Measurements from ENCODE around the gene PIGH.
"Not testable (repeated sequence)": the region's sequence is repeated elsewhere in the genome, so short reads cannot be mapped to it uniquely, and the experiment has no call there.

PIGH gene

DNA sequence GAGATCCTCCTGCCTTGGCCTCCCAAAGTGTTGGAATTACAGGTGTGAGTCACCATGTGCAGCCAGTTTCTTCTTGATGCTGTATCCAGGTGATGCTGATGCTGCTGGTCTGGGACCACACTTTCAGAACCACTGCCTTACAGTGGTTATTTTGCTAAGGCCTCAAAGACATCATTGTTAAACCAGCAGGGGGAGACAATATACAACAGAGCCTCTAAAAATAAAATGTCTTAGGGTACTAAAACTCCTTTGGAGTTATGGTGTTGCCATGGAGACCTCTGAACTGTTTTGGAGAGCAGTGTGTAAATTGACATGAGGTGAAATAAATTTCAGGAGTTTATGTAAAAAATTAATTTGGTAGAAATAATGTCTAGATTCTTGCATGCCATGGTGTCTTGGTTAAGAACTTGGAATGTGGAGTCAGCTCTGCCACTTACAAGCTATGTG lies 18.6 kb upstream of the PIGH start:
- no peak overlapping the region for H3K4me3 ChIP-seq (ENCODE audit: low read length)

DNA sequence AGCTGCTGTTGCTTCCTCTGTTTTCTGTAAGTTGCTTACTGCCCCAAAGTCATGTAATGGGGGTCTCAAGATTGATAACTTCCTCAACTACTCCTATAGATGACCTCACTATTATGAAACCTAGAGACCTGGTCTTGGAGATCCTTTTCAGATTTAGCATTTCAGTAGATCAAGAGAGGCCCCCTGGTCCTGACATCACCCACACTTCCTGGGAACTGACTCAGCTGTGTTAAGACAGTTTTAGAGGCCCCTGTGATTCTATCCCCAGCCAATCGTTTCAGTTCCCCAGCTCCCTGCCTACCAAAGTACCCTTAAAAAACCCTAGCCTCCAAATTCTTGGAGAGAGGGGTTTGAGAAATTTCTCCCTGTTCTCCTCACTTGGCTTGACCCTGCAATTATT lies 10.4 kb upstream of the PIGH start:
- H3K4me3 ChIP-seq (ENCODE audit: low read length) = no peak overlapping the region
- no peak for DNase-seq (ENCODE audit: low read depth, low spot score)

More for the DNA sequence above, 18.6 kb upstream of the PIGH start:
- peak; percentile 77 for DNase-seq (ENCODE audit: low read depth, low spot score)

DNA sequence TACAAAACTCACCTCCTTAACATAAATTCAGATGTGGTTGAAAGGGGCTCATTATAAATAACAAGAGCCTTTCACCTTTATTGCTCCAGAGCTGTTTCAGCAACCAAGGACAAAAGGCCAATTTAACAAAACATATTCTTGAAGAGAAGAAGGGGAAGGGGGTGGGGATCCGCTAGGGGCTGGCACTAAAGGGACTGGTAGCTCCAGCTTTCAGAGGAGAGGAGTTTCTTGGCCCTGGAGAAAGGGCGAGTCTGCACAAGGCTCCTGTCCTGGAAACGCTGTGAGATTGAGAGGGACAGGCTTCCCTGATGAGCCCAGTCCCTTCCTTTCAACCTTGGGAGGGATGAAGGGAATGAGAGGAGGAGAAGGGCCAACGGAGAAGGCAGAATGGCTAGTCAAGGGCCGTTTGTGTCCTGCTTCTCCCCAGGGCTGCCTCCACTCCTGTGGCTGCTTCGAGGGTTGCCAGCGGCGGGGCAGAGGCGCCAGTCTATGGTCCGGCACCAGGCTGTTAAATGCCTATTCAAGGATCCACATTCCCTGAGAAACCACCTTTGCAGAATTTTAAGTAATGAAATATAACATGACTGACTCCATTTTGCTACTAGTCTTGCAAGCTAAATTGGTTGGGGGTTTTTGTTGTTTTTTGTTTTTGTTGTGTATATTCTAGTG lies 9.7 kb upstream of the PIGH start:
- H3K4me3 ChIP-seq (ENCODE audit: low read length) = no peak overlapping the region
- DNase-seq (ENCODE audit: low read depth, low spot score) = no peak

DNA sequence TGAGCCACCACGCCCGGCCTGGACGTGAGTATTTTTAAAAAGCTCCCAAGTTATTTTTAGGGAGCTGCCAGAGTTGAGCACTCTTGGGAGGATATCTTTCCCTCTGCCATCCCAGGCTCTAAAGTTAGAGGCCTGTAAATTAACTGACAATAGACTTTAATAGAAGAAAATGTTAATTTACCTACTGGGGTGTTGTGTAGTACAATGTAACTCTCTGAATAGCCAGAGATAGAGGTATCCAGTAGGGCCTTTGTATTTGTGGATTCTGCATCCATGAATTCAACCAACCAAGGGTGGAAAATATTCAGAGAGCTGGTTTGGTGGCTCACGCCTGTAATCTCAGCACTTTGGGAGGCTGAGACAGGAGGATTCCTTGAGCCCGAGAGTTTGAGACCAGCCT lies 7.6 kb upstream of the PIGH start:
- no peak overlapping the region for H3K4me3 ChIP-seq (ENCODE audit: low read length)
- DNase-seq (ENCODE audit: low read depth, low spot score) = no peak

DNA sequence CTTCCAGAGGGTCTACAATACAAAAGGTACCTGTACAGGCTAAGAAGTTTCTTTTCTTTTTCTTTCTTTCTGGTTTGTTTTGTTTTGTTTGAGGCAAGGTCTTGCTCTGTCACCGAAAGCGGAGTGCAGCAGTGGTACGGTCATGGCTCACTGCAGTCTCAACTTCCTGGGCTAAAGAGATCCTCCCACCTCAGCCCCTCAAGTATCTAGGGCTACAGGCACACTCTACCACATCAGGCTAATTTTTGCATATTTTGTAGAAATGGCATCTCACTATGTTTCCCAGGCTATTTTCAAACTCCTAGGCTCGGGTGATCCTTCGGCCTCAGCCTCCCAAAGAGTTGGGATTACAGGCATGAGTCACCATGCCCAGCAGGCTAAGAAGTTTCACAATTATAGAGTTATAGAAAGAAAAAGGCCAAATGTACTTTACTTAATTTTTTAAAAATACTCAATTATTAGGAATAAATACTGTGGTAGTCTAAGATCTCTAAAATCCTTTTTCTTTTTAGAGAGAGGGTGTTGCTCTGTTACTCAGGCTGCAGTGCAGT lies 3.0 kb upstream of the PIGH start:
- no peak for DNase-seq (ENCODE audit: low read depth, low spot score)
- H3K4me3 ChIP-seq (ENCODE audit: low read length) = no peak overlapping the region

DNA sequence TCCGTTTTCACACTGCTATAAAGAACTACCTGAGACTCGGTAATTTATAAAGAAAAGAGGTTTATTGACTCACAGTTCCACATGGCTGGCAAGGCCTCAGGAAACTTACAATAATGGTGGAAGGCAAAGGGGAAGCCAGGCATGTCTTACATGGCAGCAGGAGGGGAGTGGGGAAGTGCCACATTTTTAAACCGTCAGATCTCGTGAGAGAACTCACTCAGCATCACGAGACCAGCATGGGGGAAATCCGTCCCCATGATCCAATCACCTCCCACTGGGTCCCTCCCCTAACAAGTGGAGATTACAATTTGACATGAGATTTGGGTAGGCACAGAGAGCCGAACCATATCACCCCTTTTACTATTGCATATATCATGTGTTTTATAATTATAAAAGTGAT lies 2.0 kb upstream of the PIGH start:
- no peak overlapping the region for H3K4me3 ChIP-seq (ENCODE audit: low read length)
- no peak for DNase-seq (ENCODE audit: low read depth, low spot score)

DNA sequence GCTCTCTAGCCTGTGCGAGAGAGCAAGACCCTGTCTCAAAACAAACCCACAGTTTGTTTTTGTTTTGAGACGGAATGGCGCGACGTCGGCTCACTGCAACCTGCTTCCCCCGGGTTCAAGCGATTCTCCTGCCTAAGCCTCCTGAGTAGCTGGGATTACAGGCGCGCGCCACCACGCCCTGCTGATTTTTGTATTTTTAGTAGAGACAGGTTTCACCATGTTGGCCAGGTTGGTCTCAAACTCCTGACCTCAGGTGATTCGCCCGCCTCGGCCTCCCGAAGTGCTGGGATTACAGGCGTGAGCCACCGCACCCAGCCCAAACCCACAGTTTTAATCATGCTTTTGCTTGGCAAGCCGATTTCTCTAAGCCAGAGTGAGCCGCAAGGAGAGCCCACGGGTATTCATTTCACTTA lies 500 bp upstream of the PIGH start:
- not testable (repeated sequence) for DNase-seq (ENCODE audit: low read depth, low spot score)
- H3K4me3 ChIP-seq (ENCODE audit: low read length) = peak overlapping the region; percentile 88

DNA sequence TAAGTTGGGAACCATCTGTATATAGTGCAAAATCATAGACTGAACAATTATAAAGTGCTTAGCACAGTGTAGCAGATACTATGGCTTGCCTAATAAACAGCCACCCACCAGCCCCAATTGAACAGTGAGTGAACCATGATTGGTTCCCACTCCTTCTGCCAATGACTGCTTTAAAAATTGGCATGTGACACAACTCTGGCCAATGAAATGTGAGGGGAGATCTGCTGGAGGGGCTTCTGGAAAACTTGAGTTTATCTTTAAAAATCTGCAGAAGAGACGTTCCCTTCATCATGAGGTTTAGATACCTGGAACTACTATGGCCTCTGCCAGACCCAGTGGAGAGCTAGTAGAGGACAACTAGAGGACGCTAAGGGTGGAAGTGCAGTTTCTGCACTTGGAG lies 4.7 kb downstream of the PIGH start:
- DNase-seq (ENCODE audit: low read depth, low spot score) = no peak
- no peak overlapping the region for H3K4me3 ChIP-seq (ENCODE audit: low read length)

DNA sequence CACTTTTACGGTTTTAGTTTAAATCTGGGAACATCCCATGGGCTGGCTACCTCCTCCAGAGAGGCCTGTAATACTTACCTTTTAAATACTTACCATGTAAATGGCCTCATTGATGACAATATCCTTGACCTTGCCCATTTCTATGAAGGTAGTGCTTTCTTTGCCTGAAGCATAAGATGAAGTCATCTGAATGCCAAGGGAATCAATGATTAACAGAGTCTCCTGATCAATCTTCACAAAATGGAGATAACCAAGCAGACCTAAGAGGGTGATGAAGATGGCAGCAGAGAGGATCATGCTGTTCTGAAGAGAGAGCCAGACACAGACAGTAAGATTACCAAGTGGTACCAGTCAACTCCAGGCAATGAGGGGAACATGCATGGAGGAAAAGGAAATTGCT lies 6.4 kb downstream of the PIGH start:
- DNase-seq (ENCODE audit: low read depth, low spot score); H3K4me3 ChIP-seq (ENCODE audit: low read length): not testable (repeated sequence)

DNA sequence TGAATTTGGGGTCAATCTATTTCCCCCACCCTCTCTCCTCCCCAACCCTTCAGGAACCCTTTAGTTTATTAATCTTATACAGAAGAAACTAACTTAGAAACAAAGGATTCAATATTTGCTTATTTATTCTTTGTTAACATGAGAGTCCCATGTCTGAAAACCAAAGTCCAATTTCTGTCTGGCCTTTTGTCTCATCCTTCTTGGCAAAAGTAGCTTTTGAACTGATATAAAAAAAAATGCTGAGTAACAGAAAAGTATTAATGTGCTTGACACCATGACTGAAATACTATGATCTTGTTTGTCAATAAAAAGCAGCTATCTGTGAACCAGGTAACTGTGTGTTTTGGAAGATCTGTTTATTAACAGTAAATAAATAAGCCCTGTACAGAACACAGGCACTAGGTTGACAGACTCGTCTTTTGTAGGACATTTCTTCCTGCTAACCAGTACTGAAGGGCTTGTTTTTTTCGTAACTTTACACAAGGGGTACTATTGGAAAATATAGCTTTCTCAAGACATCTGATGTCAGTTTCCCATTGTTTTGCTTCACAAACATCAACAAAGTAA lies 10.8 kb downstream of the PIGH start:
- no peak overlapping the region for H3K4me3 ChIP-seq (ENCODE audit: low read length)
- DNase-seq (ENCODE audit: low read depth, low spot score) = no peak

DNA sequence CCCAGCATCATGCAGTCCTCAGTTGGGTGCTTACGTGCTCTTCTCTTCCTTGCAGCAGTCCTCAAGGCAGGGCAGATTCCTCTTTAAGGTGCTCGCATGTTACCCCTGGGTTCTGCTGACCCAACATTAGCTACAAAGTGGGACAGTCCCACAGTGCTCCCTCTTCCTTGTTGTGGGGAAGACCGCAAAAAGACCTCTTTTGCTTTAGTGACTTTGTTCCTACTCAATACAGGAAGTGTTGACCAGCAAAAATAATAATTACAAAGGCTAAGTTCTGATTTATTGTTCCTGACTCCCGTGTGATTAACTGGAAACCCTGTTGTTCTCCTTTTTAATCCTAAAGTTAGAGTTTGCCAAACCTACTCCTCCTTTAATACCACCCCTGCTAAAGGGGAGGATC lies 13.7 kb downstream of the PIGH start:
- no peak overlapping the region for H3K4me3 ChIP-seq (ENCODE audit: low read length)
- DNase-seq (ENCODE audit: low read depth, low spot score) = no peak

DNA sequence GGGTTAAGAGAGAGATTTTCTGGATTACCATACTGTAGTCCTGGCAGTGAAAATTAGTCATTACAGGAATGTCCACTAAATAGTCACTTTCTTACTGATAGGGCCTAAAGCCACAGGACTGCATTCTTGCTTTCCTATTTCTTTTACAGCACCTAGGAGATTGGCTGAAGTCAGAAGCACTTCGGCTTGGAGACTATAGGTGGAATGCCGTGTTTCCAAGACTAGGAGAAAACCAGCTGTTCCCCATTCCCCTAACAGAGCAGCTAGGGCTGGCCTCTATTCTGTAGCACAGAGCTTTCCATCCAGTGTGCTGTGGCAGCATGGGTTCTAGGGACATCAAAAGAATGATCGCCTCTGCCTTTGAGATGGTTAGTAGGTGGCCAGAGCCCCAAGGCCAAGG lies 15.1 kb downstream of the PIGH start:
- DNase-seq (ENCODE audit: low read depth, low spot score) = no peak
- H3K4me3 ChIP-seq (ENCODE audit: low read length) = no peak overlapping the region

DNA sequence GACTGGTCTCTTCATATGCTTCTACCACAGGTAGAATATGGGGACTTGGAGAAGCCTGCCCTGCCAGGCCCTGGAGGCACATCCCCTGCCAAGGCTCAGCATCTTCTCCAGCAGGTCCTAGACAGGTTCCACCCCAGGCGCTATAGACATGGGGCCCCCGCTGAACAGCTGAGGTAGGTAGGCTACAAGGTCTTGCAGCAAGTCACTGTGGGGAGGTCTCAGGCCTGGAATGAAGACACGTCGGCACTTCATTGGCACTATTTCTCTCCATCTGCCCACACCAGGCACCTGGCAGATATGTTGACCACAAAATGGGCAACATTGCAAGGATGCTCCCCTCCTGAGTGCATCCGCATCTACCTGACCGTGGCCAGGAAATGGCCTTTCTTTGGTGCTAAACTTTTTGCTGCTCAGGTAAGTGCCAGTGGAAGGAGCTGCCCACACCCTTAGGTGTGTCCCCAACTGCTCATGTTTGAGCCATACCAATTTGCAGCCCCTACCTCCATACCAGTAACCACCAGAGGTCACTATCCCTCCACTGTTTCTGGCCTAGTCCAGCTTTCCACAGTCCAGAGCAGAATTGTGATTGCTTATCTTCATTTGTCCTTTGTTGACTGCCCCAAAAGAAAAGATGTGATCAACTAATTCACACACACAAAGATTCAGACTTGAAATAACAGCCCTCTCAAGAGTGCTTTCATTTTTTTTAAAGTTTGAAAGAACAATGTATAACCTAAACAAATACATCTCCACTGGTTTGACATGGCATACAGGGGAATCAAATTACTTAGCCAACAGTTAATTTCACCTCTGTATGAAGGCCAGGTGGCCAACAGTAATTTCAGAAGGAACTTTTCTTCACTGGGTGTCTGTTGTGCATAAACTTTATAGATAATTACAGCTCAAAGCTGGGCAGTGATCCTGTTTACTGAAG lies 16.1 kb downstream of the PIGH start:
- no peak overlapping the region for H3K4me3 ChIP-seq (ENCODE audit: low read length)
- DNase-seq (ENCODE audit: low read depth, low spot score) = no peak

DNA sequence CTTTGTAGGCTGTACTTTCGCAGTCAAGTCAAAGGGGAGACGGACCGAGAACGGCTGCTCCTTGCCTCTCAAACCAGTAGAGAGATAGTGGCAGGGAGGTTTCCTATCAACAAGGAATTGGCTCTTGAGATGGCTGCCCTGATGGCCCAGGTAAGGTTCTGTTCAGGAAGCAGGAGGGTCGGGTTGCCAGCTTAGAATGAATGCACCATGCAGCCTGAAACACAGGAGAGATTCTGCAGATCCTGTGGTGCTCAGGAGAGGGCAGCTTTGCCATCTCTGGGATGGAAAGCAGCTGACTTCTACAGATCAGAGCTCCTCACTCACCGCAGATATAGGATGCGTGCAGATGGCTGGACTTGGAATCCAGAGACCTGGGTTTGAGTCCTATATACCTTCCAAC lies 18.0 kb downstream of the PIGH start:
- no peak for DNase-seq (ENCODE audit: low read depth, low spot score)
- H3K4me3 ChIP-seq (ENCODE audit: low read length) = no peak overlapping the region

DNA sequence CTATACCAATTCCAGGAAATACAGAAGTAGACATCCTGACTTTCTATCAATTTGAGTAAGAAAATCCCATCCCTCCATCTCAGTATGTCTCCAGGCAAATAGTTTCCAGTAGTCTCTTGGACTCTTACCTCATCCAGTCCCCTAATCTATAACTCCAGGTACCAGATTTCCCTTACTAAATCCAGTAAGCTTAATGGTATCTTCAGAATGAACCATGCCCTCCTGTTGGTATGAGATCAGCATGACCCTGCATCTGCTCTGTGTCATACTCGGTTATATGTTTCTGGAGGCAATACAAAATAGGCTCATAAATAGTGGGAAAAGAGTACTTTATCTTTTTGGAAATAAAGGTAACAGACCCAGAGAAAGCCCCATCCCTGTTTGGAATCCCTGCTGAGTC lies 18.4 kb downstream of the PIGH start:
- H3K4me3 ChIP-seq (ENCODE audit: low read length) = no peak overlapping the region
- no peak for DNase-seq (ENCODE audit: low read depth, low spot score)

DNA sequence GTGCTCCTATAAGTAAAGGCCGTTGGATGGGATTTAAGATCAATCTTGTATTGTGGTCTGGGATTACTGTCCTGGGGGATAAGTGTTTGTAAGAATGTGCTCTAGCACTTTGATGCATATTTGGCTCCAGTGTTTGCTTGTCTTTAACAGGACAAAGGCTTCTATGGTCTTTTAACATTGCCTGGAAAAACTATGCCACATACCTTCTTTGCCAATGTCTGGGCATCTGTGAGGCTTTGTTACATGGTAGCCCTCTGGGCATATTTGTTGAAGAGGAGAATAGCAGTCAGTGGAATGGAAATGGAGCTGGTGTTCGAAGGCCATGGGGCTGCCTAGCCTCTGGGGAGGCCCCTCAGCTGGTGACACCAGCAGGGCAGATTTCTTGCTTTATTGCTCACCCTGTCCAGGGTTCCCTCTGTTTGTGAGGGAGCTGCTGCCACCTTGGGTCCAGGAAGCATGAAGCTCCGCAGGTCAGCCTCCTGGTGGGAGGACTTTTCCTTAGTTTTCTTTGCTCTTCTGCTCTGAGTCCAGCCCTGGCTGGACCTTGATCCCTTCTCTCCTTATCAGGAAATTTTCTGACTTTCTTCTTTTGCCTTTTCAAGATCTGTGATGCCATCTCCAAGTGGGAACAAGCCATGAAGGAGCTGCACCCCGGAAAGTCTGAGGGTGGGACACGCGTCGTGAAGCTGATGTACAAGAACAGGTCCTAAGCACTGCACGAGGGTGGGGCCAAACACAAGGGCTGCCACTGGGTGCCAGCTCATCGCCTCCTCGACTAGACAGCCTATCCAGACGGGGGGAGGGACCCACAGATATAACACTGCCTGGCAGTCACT lies 19.5 kb downstream of the PIGH start:
- no peak overlapping the region for H3K4me3 ChIP-seq (ENCODE audit: low read length)
- no peak for DNase-seq (ENCODE audit: low read depth, low spot score)

DNA sequence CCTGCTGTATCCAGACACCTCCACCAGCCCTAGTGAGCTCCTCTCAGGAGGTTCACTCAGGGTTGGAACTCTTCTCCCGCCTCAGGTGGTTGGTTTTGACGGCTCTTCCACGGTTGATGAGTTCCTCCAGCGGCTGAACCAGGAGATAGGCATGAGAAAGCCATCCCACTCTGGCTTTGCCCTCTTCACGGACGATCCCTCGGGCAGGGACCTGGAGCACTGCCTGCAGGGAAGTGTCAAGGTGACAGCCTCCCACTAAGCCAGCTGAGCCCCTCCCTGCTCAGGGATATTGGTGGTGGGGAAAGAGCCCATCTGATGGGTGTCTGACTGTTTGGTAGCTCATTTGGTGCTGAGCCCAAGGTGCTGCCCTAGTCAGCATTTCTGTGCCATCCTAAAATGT lies 20.4 kb downstream of the PIGH start:
- DNase-seq (ENCODE audit: low read depth, low spot score) = no peak

DNA sequence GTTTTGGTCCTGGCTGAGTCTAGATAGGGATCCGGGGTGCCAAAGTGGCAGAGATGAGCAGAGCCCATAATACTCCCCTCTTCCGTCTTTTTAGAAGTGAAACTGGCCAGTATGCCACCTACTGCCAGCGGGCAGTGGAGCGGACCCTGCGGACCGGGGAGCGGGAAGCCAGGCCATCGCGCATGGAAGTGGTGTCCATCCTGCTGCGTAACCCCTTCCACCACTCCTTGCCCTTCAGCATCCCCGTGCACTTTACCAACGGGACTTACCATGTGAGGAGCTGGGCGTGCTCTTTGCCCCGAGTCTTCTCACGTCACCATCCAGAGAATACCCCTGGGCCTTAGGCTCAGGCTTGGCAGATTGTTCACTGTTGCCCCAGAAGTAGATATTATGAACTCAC lies 21.0 kb downstream of the PIGH start:
- DNase-seq (ENCODE audit: low read depth, low spot score) = no peak

More for the DNA sequence above, 20.4 kb downstream of the PIGH start:
- H3K4me3 ChIP-seq (ENCODE audit: low read length) = no peak overlapping the region

More for the DNA sequence above, 21.0 kb downstream of the PIGH start:
- H3K4me3 ChIP-seq (ENCODE audit: low read length) = no peak overlapping the region
